Muscle of leg (tissue), 11 donors: Measurements from ENCODE around the gene TKTL1. TPM values are rescaled to one million over a fixed set of nuclear protein-coding genes. Genes with fewer than 3 reads are reported as not detected.
"Not testable (repeated sequence)": the region's sequence is repeated elsewhere in the genome, so short reads cannot be mapped to it uniquely, and the experiment has no call there.

Experiments used
- DNase-seq: peaks from one replicate; pipeline ENCODE4 v3.0.0; 2013
- H3K27ac ChIP-seq: one replicate; pipeline ENCODE4 v1.5.1; 2013; ENCODE audit warnings: mild to moderate bottlenecking, low read length, control low read depth
- H3K27me3 ChIP-seq: one replicate; pipeline ENCODE4 v1.6.1; 2013; ENCODE audit warnings: low read length; ENCODE audit not compliant: control insufficient read depth, insufficient read depth
- H3K36me3 ChIP-seq: one replicate; pipeline ENCODE4 v1.6.1; 2013; ENCODE audit warnings: low read length; ENCODE audit not compliant: control insufficient read depth, insufficient read depth
- H3K4me1 ChIP-seq: one replicate; pipeline ENCODE4 v1.6.1; 2013; ENCODE audit warnings: low read length; ENCODE audit not compliant: control insufficient read depth, insufficient read depth
- H3K4me3 ChIP-seq: one replicate; pipeline ENCODE4 v1.5.1; 2013; ENCODE audit warnings: low read length, control low read depth
- H3K9me3 ChIP-seq: replicated peaks from 2 replicates; pipeline ENCODE4 v1.6.1; 2013; ENCODE audit warnings: low read depth, low read length; ENCODE audit not compliant: control insufficient read depth
- WGBS: methylation state at CpG from one replicate; pipeline ENCODE4 v1.1.5; 2013; ENCODE audit warnings: missing lambda C conversion rate; ENCODE audit not compliant: insufficient coverage; 5-methylcytosine and 5-hydroxymethylcytosine counted together
- polyA plus RNA-seq, 8 donors: library from polyadenylated mRNA; unstranded; fragments of 120-200 nt; gene quantifications; one replicate each; pipeline versions ENCODE4 v1.2.1 to v1.2.3, GENCODE V29; 2013; ENCODE audit warnings: inconsistent platforms in 1 of 8, low replicate concordance in 1 of 8; ENCODE audit not compliant: insufficient read length in 8 of 8, insufficient read depth in 1 of 8
- total RNA-seq: library from RNA; stranded (reverse); fragments of 120-200 nt; gene quantifications from one replicate; pipeline ENCODE4 v1.2.4, GENCODE V29; 2013

The TKTL1 gene
- total and polyA plus RNA-seq, 9 donors, result 0.15 to 0.73 (median 0.27) TPM

DNA sequence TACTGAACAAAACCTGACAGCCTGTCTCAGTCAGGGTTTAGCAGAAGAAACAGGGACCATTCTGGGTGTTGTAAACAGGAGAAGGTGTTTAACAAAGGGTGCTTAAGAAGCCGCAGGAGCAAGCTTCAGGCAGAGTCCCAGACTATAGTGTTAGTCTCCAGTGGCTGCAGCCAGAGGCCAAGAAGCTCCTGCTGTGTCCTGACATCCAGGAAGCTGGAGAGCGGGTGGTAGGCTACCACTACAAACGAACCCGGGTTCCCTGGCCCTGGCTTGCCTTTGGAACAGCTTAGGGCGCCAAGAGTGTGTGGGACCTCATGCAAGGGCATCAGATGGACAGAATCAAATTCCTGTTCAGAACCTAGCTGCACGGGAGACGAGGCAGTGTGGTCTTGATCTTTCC is 27.9 kb downstream of the TKTL1 start:
- no peak for DNase-seq
- no peaks in the 10 kb centered on the region for H3K36me3 ChIP-seq
- WGBS, result 57% methylated on average over 7 of the region's 7 CpGs

DNA sequence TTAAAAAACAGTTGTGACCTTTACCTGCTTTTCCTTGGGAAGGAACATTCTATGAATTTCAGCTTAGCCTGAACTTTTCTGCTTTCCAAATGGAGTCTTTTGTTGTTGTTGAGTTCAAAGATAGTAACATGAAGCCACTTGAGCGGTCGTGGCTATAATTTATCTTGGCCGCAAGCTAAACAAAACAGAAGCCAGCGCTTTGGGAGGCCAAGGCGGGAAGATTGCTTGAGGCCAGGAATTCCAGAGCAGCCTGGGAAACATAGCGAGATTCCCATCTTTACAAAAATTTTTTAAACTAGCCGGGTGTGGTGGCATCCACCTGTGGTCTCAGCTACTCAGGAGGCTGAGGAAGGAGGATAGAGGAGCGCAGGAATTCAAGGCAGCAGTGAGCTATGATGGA is 29.9 kb downstream of the TKTL1 start:
- WGBS, result 70% methylated on average over 4 of the region's 8 CpGs
- H3K4me3 ChIP-seq, result no peak overlapping the region
- no peak overlapping the region for H3K27ac ChIP-seq
- peaks cover 33% of the 10 kb centered on the region for H3K4me1 ChIP-seq
- DNase-seq, result no peak
- H3K36me3 ChIP-seq, result no peaks in the 10 kb centered on the region
- peaks cover 7% of the 10 kb centered on the region for H3K27me3 ChIP-seq
- no peaks in the 10 kb centered on the region for H3K9me3 ChIP-seq

More for the DNA sequence above, 27.9 kb downstream of the TKTL1 start:
- Histone ChIP-seq H3K27me3 (peaks cover 5% of the 10 kb centered on the region), H3K27ac (no peak overlapping the region), H3K4me3 (no peak overlapping the region), H3K4me1 (peaks cover 24% of the 10 kb centered on the region), H3K9me3 (no peaks in the 10 kb centered on the region)

DNA sequence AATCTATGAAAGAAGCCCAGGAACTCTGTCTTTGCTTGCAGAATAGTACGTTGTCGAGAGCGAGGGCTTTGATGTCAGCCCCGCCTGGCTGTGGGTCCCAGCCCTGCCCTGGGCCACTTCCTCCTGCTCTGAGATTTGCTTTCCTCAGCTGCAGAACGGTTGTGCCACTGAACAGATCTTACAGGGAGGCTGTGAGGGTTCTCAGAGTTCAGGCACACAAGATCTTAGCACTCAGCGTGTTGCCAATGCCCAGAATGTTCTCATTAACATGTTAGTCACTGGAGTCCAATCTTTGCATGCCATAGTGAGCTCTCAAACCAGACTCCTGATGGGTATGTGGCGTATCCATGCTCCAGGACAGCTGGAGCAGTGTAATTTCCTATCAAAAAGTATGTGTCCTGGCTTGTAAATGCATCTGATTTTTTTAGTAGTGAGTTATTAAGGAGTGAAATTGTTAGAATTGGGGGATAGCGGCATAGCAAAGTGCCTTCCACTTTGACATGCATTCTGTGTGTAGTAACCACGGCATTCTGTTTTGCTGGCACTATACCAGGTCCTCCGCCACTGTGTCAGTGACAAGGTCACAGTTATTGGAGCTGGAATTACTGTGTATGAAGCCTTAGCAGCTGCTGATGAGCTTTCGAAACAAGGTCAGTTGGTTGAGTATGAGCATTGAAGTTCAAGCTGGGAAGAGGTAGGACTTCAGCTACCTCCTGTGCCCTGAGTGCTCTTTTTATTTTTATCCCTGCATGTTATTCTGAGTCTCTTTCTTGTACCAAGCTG is 31.6 kb downstream of the TKTL1 start:
- DNase-seq, result no peak
- H3K36me3 ChIP-seq, result no peaks in the 10 kb centered on the region
- H3K27me3 ChIP-seq, result peaks cover 6% of the 10 kb centered on the region
- H3K9me3 ChIP-seq, result no peaks in the 10 kb centered on the region
- peaks cover 33% of the 10 kb centered on the region for H3K4me1 ChIP-seq
- H3K27ac ChIP-seq, result peak overlapping the region; percentile 52
- 63% methylated on average over 10 of the region's 11 CpGs for WGBS
- H3K4me3 ChIP-seq, result no peak overlapping the region

DNA sequence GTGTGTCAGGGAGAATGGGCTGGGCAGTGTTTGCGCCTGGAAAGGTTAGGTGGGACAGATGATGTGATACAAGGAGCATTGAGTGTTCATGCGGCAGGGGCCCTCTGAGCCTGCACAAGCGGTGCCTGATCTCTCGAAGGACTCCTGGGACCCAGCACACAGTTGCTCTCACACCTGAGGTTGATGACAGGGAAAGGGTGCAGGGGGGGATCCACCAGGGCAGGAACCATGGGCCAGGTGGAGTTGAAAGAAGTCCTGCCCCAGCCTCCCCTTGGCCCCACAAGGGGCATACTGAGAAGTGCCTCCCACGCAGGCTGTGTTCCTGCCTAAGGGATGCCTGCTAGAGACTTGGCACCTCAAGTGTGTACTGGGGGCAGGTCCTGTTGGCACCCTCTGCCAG is 33.1 kb downstream of the TKTL1 start:
- Histone ChIP-seq H3K27ac (no peak overlapping the region), H3K9me3 (no peaks in the 10 kb centered on the region), H3K36me3 (no peaks in the 10 kb centered on the region), H3K4me3 (no peak overlapping the region), H3K4me1 (peaks cover 33% of the 10 kb centered on the region), H3K27me3 (peaks cover 5% of the 10 kb centered on the region)
- WGBS, result 93% methylated on average over 4 of the region's 5 CpGs
- no peak for DNase-seq

DNA sequence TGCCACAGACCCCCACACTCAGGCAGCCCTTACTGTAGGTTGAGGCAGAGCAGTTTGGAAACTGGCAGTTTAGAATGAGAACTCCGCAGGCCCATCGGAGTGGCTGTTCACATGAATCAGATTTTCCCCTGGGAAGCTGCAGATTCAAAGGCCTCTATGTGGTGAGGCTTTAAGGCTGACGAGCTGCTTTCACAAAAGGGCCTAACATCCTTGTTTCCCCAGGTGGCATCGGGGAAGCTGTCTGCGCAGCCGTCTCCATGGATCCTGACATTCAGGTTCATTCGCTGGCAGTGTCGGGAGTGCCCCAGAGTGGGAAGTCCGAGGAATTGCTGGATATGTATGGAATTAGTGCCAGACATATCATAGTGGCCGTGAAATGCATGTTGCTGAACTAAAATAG is 33.7 kb downstream of the TKTL1 start:
- WGBS, result 74% methylated on average over 8 of the region's 10 CpGs
- no peak for DNase-seq
- Histone ChIP-seq H3K4me3 (no peak overlapping the region), H3K36me3 (no peaks in the 10 kb centered on the region), H3K27ac (no peak overlapping the region), H3K27me3 (peaks cover 4% of the 10 kb centered on the region), H3K4me1 (peaks cover 33% of the 10 kb centered on the region), H3K9me3 (no peaks in the 10 kb centered on the region)

DNA sequence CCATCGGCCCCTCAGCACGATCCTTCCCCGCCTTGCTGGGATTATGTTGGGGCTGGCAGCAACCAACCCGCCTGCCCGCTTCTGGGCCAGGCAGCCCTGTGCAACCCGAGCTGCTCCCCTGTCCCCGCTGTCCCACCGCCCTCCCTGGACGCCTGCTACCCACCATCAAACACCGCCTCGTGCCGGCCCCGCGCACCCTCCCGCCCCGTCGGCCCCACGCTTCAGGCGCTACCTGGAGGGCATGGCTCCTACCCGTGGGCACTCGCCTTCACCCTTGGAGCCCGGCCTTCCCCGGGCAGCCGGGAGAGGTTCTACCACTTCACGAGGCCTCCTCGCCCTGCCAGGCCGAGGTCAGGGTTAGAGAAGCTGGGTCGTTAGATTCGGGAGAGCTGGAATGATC is 37.0 kb downstream of the TKTL1 start:
- 93% methylated on average over 28 of the region's 29 CpGs for WGBS
- DNase-seq, result no peak
- no peaks in the 10 kb centered on the region for H3K36me3 ChIP-seq
- H3K9me3 ChIP-seq, result no peaks in the 10 kb centered on the region
- peaks cover 16% of the 10 kb centered on the region for H3K4me1 ChIP-seq
- H3K27ac ChIP-seq, result no peak overlapping the region
- H3K4me3 ChIP-seq, result no peak overlapping the region
- peaks cover 2% of the 10 kb centered on the region for H3K27me3 ChIP-seq

DNA sequence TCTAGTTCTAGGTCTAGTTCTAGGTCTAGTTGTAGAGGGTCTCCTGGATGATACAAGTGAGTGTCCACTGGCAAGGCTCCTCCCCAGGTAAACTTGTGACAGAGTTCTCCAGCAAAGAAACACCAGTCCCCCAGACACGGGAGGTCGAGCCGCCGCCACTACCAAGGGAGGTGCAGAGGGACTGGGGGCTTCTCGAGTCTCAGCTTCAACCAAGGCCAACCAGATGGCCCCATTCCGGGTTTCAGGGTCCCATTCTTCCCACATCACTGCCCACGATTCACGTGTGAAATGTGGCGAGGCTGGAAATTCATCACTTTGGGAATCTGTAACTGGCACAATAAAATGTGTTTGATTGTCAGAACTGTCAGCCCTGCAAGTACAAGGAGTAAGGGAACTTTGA is 37.5 kb downstream of the TKTL1 start:
- Histone ChIP-seq H3K4me1 (peaks cover 11% of the 10 kb centered on the region), H3K27me3 (peaks cover 2% of the 10 kb centered on the region), H3K27ac (no peak overlapping the region), H3K4me3 (no peak overlapping the region), H3K36me3 (no peaks in the 10 kb centered on the region), H3K9me3 (no peaks in the 10 kb centered on the region)
- 91% methylated on average over 5 of the region's 9 CpGs for WGBS
- DNase-seq, result no peak

DNA sequence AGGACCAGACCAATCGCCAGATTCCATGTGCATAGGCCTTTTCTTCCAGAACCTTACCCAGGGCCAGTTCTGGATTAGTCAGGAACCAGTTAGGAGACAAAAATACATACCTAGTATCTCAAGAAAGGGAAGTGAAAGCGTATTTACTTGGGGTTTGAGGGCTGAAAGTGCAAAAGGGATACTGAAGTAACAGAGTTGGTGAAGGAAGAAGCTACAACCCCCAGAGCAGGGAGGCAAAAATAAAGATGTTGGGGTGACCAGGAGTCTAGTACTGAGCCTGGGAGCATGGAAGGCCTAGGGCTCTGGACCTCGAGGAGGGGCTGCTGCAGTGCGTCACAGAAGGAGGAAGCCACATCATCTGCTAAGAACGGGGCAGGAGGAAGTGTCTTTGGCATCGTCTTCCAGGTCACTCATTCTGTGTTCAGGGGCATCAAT is 38.3 kb downstream of the TKTL1 start:
- no peak for DNase-seq
- 75% methylated on average over 2 of the region's 6 CpGs for WGBS
- no peaks in the 10 kb centered on the region for H3K27me3 ChIP-seq
- no peak overlapping the region for H3K4me3 ChIP-seq
- H3K36me3 ChIP-seq, result no peaks in the 10 kb centered on the region
- H3K4me1 ChIP-seq, result peaks cover 6% of the 10 kb centered on the region
- no peaks in the 10 kb centered on the region for H3K9me3 ChIP-seq
- no peak overlapping the region for H3K27ac ChIP-seq

DNA sequence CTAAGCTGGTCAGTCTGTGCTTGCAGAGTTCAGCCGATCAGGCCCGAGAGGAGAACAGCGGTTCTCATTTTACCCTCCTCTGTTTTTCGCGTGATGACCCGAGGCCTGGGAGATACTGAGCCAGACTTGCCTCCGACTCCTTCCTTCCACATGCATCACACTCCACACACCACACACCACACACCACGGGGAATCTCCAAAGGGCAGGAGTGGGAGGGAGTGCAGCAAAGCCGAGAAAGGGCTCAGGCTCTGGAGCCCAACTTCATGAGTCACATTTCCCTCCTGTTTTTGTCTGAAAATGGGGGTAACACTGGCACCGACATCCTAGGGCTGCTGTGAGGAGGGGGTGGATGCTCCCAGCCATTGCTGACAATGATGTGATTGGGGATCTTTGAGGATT is 38.9 kb downstream of the TKTL1 start:
- no peaks in the 10 kb centered on the region for H3K27me3 ChIP-seq
- peaks cover 2% of the 10 kb centered on the region for H3K4me1 ChIP-seq
- H3K4me3 ChIP-seq, result no peak overlapping the region
- no peak for DNase-seq
- no CpG with 5 or more reads among the region's 10 CpGs for WGBS
- no peaks in the 10 kb centered on the region for H3K36me3 ChIP-seq
- H3K9me3 ChIP-seq, result no peaks in the 10 kb centered on the region
- H3K27ac ChIP-seq, result no peak overlapping the region

DNA sequence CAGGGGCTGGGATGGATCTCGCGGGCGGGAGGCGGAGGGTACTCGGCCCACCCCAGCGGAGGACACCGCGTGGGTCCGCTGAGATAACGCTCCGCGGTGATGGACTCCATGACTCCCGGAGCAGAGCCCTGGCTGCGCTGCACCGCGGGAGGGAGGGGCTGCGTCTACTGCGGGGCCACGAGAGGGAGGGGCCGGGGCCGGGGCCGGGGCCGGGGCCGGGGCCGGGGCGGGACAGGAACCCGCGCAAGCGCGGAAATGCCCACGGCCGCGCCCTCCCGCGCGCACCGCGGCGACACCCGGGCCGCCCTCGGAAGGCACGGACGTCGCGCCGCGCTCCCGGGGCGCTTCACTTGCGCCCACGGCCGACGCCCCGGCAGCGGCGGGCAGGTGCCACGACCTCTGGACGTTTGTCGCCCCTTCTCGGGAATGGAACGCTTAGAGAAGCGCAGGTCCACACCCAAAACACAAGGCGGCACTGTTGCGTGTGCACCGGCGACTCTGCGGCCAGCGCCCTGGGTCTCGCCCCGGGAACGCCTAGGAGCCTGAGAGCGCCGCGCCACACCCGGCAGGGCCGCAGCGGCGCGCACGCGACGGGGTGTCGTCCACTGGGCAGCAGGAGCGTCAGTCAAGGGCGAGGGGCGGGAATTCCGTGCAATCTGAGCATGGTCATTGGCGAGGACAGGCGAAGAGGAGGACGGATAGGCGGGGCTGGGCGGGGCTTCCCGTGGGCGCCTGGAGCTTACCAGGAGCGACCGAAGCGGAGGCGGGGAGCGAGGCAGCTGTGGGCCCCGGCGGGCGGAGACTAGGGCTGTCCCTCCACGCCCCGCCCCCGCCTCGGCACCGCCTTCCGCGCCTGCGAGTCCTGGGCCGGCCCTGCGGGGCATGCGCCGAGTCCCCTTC is 46.1 kb downstream of the TKTL1 start:
- H3K27ac ChIP-seq, DNase-seq, H3K27me3 ChIP-seq, H3K9me3 ChIP-seq, H3K4me1 ChIP-seq, H3K36me3 ChIP-seq, H3K4me3 ChIP-seq: not testable (repeated sequence)
- no CpG with 5 or more reads among the region's 115 CpGs for WGBS
